Adipocyte (in vitro differentiated cells): ENCODE measurements around the gene RAB27A.

ENCODE experiments used
- DNase-seq: peaks from one replicate; pipeline ENCODE4 v3.0.0-alpha.2; 2015; ENCODE audit warnings: low read depth
- H3K27me3 ChIP-seq: replicated peaks from 2 replicates; pipeline ENCODE4 v1.7.0; 2013; ENCODE audit warnings: mild to moderate bottlenecking, low read length, moderate library complexity; ENCODE audit not compliant: control insufficient read depth, insufficient read depth
- H3K36me3 ChIP-seq: 2 replicates; pipeline ENCODE4 v1.7.0; 2013; ENCODE audit warnings: low read length, mild to moderate bottlenecking, moderate library complexity; ENCODE audit not compliant: control insufficient read depth, insufficient read depth, severe bottlenecking
- H3K4me1 ChIP-seq: 2 replicates; pipeline ENCODE4 v1.7.0; 2013; ENCODE audit warnings: mild to moderate bottlenecking, low read length, moderate library complexity; ENCODE audit not compliant: control insufficient read depth, insufficient read depth
- H3K4me3 ChIP-seq: 2 replicates; pipeline ENCODE4 v1.7.0; 2013; ENCODE audit warnings: mild to moderate bottlenecking, low read length, moderate library complexity
- H3K9ac ChIP-seq: 2 replicates; pipeline ENCODE4 v1.7.0; 2013; ENCODE audit warnings: mild to moderate bottlenecking, low read length, moderate library complexity
- H3K9me3 ChIP-seq: 2 replicates; pipeline ENCODE4 v1.7.0; 2013; ENCODE audit warnings: mild to moderate bottlenecking, low read length, moderate library complexity; ENCODE audit not compliant: control insufficient read depth

RAB27A gene

DNA sequence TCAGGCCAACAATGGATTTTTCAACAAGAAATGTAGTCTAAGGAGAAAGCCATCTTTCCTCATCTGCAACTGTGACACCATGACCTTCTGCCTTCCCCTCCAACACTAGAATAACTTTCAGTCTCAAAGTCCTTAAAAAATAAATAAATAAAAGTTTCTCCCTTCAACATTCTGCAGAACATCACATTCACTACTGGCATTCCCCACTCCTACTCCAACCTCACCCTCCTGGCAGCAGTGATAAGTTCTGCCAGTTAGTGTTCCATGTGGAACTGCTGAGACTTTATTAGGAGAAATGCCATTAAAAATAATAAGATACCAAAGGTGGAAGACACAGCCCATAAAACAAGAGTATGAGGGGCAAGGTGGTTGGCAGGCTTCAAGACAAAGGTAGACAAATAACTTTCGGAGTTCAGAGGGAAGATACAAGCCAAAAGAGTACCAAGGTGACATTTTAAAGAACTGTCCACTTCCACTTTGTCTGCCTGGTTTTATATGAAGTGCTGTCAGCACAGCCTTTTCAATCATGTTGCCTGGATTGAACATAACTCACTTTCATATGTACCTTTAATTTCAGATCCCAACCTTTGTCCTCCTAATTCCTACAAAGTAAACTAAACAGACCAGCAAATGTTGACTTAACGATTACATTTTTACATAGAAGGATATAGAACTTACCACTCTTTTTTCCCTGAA, 55.4 kb downstream of the RAB27A start:
- Histone ChIP-seq H3K36me3 (no peaks in the 10 kb centered on the region), H3K4me1 (no peaks in the 10 kb centered on the region), H3K27me3 (no peaks in the 10 kb centered on the region), H3K9me3 (no peaks in the 10 kb centered on the region), H3K4me3 (no peak overlapping the region), H3K9ac (no peak overlapping the region)
- DNase-seq, result no peak

DNA sequence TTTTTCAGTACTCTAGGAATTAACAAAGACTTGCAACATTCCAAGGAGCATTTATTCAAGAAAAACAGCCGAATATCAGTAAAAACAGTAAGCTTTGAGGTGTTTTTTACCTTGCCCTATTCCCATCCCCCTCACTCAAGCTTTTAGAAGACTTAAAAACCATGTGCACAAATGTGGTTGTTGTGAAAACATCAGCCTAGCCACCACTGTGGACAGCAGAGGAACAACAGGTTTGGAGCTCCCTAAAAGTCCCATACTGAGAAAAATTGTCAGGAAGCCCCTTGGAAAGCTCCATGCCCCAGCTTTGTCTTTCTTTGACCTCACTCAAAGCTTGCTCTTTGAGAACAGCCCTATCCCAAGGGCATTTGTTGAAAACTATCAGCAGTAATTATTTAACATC, 58.2 kb downstream of the RAB27A start:
- H3K9me3 ChIP-seq, result no peaks in the 10 kb centered on the region
- H3K9ac ChIP-seq, result no peak overlapping the region
- H3K4me1 ChIP-seq, result no peaks in the 10 kb centered on the region
- peaks cover 3% of the 10 kb centered on the region for H3K36me3 ChIP-seq
- no peaks in the 10 kb centered on the region for H3K27me3 ChIP-seq
- no peak for DNase-seq
- H3K4me3 ChIP-seq, result no peak overlapping the region

GRCh38 chr15:55230953-55231352, 58.7 kb downstream of the RAB27A start:
- no peak for DNase-seq
- Histone ChIP-seq H3K9me3 (no peaks in the 10 kb centered on the region), H3K9ac (no peak overlapping the region), H3K4me3 (no peak overlapping the region), H3K4me1 (no peaks in the 10 kb centered on the region), H3K27me3 (no peaks in the 10 kb centered on the region), H3K36me3 (peaks cover 3% of the 10 kb centered on the region)

DNA sequence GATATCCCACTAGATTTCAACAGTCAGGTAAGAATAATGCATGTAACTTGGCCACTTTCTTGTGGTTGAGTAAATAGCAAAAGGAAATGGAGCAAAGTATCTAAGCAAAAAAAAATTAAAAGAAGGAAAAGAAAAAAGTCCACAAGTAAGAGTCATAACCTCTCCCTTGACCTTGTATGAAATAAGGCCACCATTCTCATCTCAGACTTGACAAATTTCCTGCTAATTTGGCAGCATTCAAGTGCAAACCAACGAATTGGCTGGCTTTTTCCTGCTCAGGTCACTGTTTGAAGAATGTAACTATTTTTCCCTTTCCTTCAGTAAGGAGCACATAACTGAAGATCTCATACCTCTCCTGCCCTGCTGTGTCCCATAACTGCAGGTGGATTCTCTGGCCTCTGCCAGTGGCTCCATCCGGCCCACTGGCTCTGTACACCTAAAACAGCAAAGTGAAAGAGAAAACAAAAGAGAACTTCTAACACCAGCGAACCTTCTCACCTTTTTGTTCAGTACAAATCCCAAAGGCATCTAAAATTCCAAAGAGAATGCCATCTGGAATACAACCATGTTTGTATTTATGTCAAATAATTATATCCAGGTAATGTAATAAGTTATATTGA, 59.5 kb downstream of the RAB27A start:
- no peak for DNase-seq
- H3K9me3 ChIP-seq, result no peaks in the 10 kb centered on the region
- no peak overlapping the region for H3K4me3 ChIP-seq
- peaks cover 3% of the 10 kb centered on the region for H3K36me3 ChIP-seq
- no peaks in the 10 kb centered on the region for H3K4me1 ChIP-seq
- H3K9ac ChIP-seq, result no peak overlapping the region
- no peaks in the 10 kb centered on the region for H3K27me3 ChIP-seq

GRCh38 chr15:55226127-55226526, 63.5 kb downstream of the RAB27A start:
- H3K27me3 ChIP-seq, result no peaks in the 10 kb centered on the region
- H3K4me3 ChIP-seq, result no peak overlapping the region
- H3K9ac ChIP-seq, result no peak overlapping the region
- H3K36me3 ChIP-seq, result peaks cover 3% of the 10 kb centered on the region
- H3K9me3 ChIP-seq, result no peaks in the 10 kb centered on the region
- H3K4me1 ChIP-seq, result peaks cover 6% of the 10 kb centered on the region
- no peak for DNase-seq

DNA sequence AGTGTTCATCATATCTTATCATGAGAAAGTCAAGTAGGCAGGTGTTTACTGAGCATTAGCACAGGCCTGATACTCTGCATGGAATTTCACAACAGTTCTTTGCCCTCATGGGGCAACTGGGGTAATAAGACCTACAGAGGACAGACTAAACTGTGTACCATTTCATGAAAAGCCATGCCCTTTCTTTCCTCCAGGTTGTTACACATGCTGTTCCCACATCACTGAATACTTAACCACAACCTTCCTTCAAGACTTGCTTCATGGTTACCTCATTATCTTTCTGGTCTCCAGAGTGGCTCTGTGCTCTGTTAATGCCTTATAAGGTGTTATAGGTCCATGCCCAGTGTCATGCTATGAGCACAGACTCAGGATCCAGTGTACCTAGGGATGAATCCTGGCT, 64.7 kb downstream of the RAB27A start:
- peaks cover 3% of the 10 kb centered on the region for H3K36me3 ChIP-seq
- no peak overlapping the region for H3K4me3 ChIP-seq
- H3K9ac ChIP-seq, result no peak overlapping the region
- no peaks in the 10 kb centered on the region for H3K9me3 ChIP-seq
- H3K27me3 ChIP-seq, result no peaks in the 10 kb centered on the region
- no peak for DNase-seq
- H3K4me1 ChIP-seq, result peaks cover 14% of the 10 kb centered on the region

DNA sequence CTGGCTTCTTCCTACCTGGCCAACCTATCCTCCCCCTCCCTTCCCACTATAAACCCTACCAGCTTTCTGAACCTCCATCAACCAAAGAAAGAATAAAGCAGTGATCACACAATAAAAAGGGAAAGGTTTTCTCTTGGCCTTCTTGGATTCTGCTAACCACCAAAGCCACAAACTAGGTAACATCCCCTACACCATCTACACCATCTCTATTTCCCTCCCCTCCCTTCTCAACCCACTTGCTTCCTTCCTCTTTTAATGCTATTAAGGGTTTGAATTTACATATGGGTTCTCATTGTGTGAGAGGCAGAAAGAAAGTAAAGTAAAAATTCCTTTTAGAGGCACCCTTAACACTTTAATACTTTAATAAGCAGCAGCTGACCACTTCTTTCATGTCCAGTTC, 67.0 kb downstream of the RAB27A start:
- Histone ChIP-seq H3K27me3 (no peaks in the 10 kb centered on the region), H3K4me3 (no peak overlapping the region), H3K9me3 (no peaks in the 10 kb centered on the region), H3K4me1 (peaks cover 14% of the 10 kb centered on the region), H3K9ac (no peak overlapping the region), H3K36me3 (peaks cover 2% of the 10 kb centered on the region)
- DNase-seq, result no peak

GRCh38 chr15:55221090-55222011, 68.3 kb downstream of the RAB27A start:
- H3K9me3 ChIP-seq, result no peaks in the 10 kb centered on the region
- H3K4me1 ChIP-seq, result peaks cover 14% of the 10 kb centered on the region
- peak overlapping the region; percentile 72 for H3K9ac ChIP-seq
- DNase-seq, result peak; percentile 98
- H3K4me3 ChIP-seq, result peak overlapping the region; percentile 23
- H3K27me3 ChIP-seq, result no peaks in the 10 kb centered on the region
- no peaks in the 10 kb centered on the region for H3K36me3 ChIP-seq

- Histone ChIP-seq H3K4me1 (peaks cover 14% of the 10 kb centered on the region), H3K36me3 (no peaks in the 10 kb centered on the region), H3K9ac (peak overlapping the region; percentile 72), H3K27me3 (no peaks in the 10 kb centered on the region), H3K4me3 (peak overlapping the region; percentile 23), H3K9me3 (no peaks in the 10 kb centered on the region)
- DNase-seq, result peak; percentile 23
Observed at GRCh38 chr15:55220606-55221005, 69.0 kb downstream of the RAB27A start.

DNA sequence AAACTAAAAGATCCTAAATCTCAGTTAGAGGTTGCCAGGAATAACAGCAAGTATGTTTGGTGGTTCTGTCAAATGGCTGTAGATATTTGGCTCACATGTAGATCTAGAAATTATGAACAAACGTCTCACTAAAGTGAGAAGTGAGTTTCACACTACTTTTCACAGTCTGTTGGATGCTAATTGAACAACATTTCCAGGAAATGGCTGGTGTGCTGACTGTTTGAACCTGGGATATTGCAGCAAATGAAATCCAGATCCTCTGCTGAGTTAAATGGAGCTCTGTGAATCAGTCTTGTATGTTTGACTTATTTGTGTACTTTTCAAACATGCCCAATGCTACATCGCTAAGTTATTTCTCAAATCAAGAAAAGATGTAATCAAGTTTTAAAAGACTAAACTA, 71.6 kb downstream of the RAB27A start:
- H3K36me3 ChIP-seq, result no peaks in the 10 kb centered on the region
- H3K4me1 ChIP-seq, result peaks cover 14% of the 10 kb centered on the region
- no peak overlapping the region for H3K4me3 ChIP-seq
- H3K9me3 ChIP-seq, result no peaks in the 10 kb centered on the region
- H3K27me3 ChIP-seq, result no peaks in the 10 kb centered on the region
- no peak overlapping the region for H3K9ac ChIP-seq
- DNase-seq, result peak; percentile 40

DNA sequence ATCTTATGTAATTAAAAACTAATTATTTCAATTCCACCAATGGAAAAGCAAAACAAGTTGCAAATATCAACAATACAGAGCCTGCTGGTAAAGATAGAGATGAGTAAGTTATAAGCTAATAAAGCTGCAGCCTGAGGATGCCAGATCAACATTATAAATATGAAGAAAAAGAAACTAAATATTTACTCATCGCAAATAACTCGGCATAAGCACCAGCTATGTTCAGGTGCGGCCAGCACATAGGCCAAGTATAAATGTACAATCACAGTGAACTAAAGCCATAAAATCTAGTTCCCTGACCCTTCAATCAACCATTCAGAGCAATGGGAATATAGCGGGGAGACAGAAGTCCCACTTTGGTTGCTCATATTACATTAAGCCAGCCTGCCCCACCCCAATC, 85.1 kb downstream of the RAB27A start:
- Histone ChIP-seq H3K36me3 (no peaks in the 10 kb centered on the region), H3K9me3 (no peaks in the 10 kb centered on the region), H3K27me3 (no peaks in the 10 kb centered on the region), H3K4me3 (no peak overlapping the region), H3K9ac (no peak overlapping the region), H3K4me1 (no peaks in the 10 kb centered on the region)
- DNase-seq, result no peak
